C4-2B (cell line): Measurements from ENCODE around the gene EXOC3L1.

Experiments used
- CTCF ChIP-seq: fragments of 450-650 bp; conservative IDR thresholded peaks from 2 replicates; pipeline ENCODE4 v1.5.1; 2017; ENCODE audit warnings: mild to moderate bottlenecking
- ZFX ChIP-seq: fragments of 450-650 bp; IDR thresholded peaks from 2 replicates; pipeline ENCODE4 v1.6.1; 2017

GRCh38 chr16:67150047-67150832 lies 39.7 kb downstream of the EXOC3L1 start:
- TF ChIP-seq CTCF (no peak; the same call in 1 of the 2 replicates), ZFX (no peak)
